ENCODE measurements around the gene F9. TPM values are rescaled to one million over a fixed set of nuclear protein-coding genes. Genes with fewer than 3 reads are reported as not detected.
"Not testable (repeated sequence)": the region's sequence is repeated elsewhere in the genome, so short reads cannot be mapped to it uniquely, and the experiment has no call there.

Gene F9
- total RNA-seq = not detected

GRCh38 chrX:139530550-139530949 lies at the start of gene F9:
TSS of gene F9 (plus strand) at chrX:139530739. CDS start at chrX:139530765, 26 bp downstream.
- no peak for DNase-seq

- no peak for DNase-seq
Observed at GRCh38 chrX:139483699-139484098, 46.8 kb upstream of the F9 start.

GRCh38 chrX:139484591-139484990 lies 45.9 kb upstream of the F9 start:
- no peak for DNase-seq

GRCh38 chrX:139495324-139495723 lies 35.2 kb upstream of the F9 start:
- DNase-seq = no peak

GRCh38 chrX:139506333-139506732 lies 24.2 kb upstream of the F9 start:
- no peak for DNase-seq

- no peak for DNase-seq
Observed at GRCh38 chrX:139508099-139508498, 22.4 kb upstream of the F9 start.

GRCh38 chrX:139518475-139518874 lies 12.1 kb upstream of the F9 start:
- DNase-seq = no peak

- not testable (repeated sequence) for DNase-seq
Observed at GRCh38 chrX:139528829-139529228, 1.7 kb upstream of the F9 start.

- no peak for DNase-seq
Observed at GRCh38 chrX:139532834-139533233, 2.3 kb downstream of the F9 start.

GRCh38 chrX:139533444-139533843 lies 2.9 kb downstream of the F9 start:
- DNase-seq = no peak

- no peak for DNase-seq
Observed at GRCh38 chrX:139538907-139539790, 8.6 kb downstream of the F9 start.

- no peak for DNase-seq
Observed at GRCh38 chrX:139542652-139543051, 12.1 kb downstream of the F9 start.

- DNase-seq = no peak
Observed at GRCh38 chrX:139543920-139544319, 13.4 kb downstream of the F9 start.

- DNase-seq = no peak
Observed at GRCh38 chrX:139544591-139544990, 14.1 kb downstream of the F9 start.

GRCh38 chrX:139554376-139554775 lies 23.8 kb downstream of the F9 start:
- DNase-seq = no peak

GRCh38 chrX:139554991-139555675 lies 24.6 kb downstream of the F9 start:
- DNase-seq = no peak

- no peak for DNase-seq
Observed at GRCh38 chrX:139559383-139560042, 29.0 kb downstream of the F9 start.

GRCh38 chrX:139560221-139560620 lies 29.7 kb downstream of the F9 start:
- no peak for DNase-seq

- DNase-seq = no peak
Observed at GRCh38 chrX:139563251-139563650, 32.7 kb downstream of the F9 start.

GRCh38 chrX:139566981-139567380 lies 36.4 kb downstream of the F9 start:
- DNase-seq = no peak

- no peak for DNase-seq
Observed at GRCh38 chrX:139581068-139581467, 50.5 kb downstream of the F9 start.

GRCh38 chrX:139585613-139586012 lies 55.1 kb downstream of the F9 start:
- DNase-seq = no peak

GRCh38 chrX:139596068-139596467 lies 65.5 kb downstream of the F9 start:
- DNase-seq = no peak
